Measurements from ENCODE around the gene P2RY11. TPM values are rescaled to one million over a fixed set of nuclear protein-coding genes. Genes with fewer than 3 reads are reported as not detected.
A peak's percentile ranks its signal among the peaks of the same experiment; 100 is the strongest.

The P2RY11 gene, protein sequence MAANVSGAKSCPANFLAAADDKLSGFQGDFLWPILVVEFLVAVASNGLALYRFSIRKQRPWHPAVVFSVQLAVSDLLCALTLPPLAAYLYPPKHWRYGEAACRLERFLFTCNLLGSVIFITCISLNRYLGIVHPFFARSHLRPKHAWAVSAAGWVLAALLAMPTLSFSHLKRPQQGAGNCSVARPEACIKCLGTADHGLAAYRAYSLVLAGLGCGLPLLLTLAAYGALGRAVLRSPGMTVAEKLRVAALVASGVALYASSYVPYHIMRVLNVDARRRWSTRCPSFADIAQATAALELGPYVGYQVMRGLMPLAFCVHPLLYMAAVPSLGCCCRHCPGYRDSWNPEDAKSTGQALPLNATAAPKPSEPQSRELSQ
- 10 to 100 TPM; 36.0 to 43.7 TPM for total RNA-seq

DNA sequence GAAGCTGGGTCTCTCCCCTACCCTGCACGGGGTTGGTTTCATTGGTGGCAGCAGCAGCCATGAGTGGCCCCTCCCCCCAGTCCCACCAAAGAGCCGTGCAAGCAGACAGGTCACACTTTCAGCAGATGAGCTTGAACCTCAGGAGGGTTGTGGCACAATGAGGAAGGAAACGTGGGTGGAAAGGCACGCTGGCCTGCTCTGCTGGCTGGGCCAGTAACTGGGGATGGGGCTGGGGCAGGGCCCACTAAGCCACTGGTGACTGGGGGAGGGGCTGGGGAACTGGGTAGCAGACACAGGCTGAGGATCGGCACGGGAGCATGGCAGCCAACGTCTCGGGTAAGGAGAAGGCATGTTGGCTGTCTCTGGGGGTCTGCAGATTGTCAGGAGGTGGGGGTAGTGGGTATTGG, at the start of gene P2RY11:
P2RY11 (plus strand) TSS at position 289 of the 407 bp plus-strand sequence; CDS start at position 318, 29 bp downstream.
- peak; percentile 56 for ATAC-seq
- Mint-ChIP-seq H3K27ac (peak within 1 kb of the TSS; percentile 98), H3K9me3 (ENCODE audit: low read depth) (no peaks in the 10 kb centered on the region), H3K4me1 (peaks cover 76% of the 10 kb centered on the region), H3K36me3 (peaks cover 60% of the 10 kb centered on the region), H3K27me3 (no peaks in the 10 kb centered on the region), H3K4me3 (peak within 1 kb of the TSS; percentile 87)
- CTCF ChIA-PET = interaction anchor here (0.8 to 7.6 kb wide), 8 partner anchors 9 to 180 kb away, joined by 3 to 147 read pairs (median 6); partner anchors contain the start of gene ANGPTL6
- DNase-seq = peak; percentile 93

DNA sequence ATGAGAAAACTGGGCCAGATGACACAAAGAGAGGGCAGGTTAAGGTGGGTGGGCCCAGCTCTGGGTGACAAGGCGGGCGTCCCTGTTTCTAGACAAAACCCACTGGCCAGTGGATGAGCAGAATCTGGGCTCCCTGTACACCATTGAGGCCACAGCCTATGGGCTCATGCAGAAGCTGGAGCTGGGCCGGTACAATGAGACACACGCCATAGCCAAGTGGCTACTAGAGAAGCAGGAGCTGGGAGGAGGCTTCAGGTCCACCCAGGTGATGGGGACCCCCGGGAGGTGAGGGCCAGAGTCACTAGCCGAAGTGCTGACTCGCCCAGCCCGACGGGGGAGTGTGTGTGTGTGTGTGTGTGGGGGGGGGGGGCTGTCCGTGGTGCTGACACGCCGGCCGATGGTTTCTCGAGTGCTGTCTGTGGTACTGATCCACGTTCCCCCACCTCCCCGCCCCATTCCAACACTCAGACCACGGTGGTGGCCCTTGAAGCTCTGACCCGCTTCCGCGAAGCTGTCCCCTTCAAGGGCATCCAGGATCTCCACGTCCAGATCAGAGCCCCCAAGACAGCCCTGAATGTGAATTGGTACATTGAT, 49.7 kb upstream of the P2RY11 start:
- Mint-ChIP-seq H3K9me3 (ENCODE audit: low read depth) (no peaks in the 10 kb centered on the region), H3K4me1 (no peaks in the 10 kb centered on the region), H3K36me3 (no peaks in the 10 kb centered on the region), H3K27ac (no peak overlapping the region), H3K4me3 (no peak overlapping the region), H3K27me3 (peaks cover 22% of the 10 kb centered on the region)
- ATAC-seq (no peak), DNase-seq (no peak)
- CTCF ChIA-PET = no interaction called here

DNA sequence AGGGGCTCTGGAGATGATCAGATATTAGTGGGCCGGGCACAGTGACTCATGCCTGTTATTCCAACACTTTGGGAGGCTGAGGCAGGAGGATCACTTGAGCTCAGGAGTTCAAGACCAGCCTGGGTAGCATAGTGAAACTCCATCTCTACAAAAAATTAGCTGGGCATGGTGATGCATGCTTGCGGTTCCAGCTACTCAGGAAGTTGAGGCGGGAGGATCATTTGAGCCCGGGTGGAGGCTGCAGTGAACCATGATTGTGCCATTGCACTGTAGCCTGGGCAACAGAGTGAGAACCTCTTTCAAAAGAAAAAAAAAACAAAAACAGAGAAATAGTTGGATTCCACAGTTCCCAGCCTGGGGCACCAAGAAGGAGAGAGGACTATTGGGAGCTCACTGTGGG, 43.3 kb upstream of the P2RY11 start:
- no peaks in the 10 kb centered on the region for H3K36me3 Mint-ChIP-seq
- peaks cover 11% of the 10 kb centered on the region for H3K27me3 Mint-ChIP-seq
- DNase-seq (peak; percentile 56), ATAC-seq (peak; percentile 61)
- H3K9me3 Mint-ChIP-seq (ENCODE audit: low read depth) = no peaks in the 10 kb centered on the region
- no peak overlapping the region for H3K27ac Mint-ChIP-seq
- CTCF ChIA-PET = no interaction called here
- H3K4me3 Mint-ChIP-seq = no peak overlapping the region
- peaks cover 10% of the 10 kb centered on the region for H3K4me1 Mint-ChIP-seq

DNA sequence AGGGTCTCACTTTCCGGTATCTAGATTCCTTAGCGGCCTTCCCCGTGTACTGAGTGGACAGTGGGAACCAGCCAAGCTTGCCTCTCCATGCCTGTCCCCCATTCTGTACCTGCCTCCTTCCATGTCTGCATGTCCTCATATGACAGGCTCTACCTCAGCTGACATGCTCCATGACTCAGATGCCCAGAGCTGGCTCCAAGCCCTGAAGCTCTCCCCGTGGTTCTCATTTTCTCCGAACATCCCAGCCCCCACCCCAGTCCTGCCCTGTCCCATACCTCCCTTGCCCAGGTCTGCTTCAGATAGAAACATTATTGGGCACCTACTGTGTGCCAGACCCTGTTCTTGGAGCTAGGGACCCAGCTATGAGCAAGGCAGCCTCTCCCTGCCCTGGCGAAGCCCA, 42.4 kb upstream of the P2RY11 start:
- H3K27me3 Mint-ChIP-seq = peaks cover 7% of the 10 kb centered on the region
- DNase-seq = no peak
- CTCF ChIA-PET = interaction anchor here (0.8 to 1.3 kb wide), 2 partner anchors 41 to 69 kb away, joined by 3 to 4 read pairs; no protein-coding TSS in a partner anchor
- no peak overlapping the region for H3K4me3 Mint-ChIP-seq
- no peak overlapping the region for H3K27ac Mint-ChIP-seq
- peaks cover 10% of the 10 kb centered on the region for H3K4me1 Mint-ChIP-seq
- no peak for ATAC-seq
- H3K36me3 Mint-ChIP-seq = no peaks in the 10 kb centered on the region
- peaks cover under 1% of the 10 kb centered on the region for H3K9me3 Mint-ChIP-seq (ENCODE audit: low read depth)

DNA sequence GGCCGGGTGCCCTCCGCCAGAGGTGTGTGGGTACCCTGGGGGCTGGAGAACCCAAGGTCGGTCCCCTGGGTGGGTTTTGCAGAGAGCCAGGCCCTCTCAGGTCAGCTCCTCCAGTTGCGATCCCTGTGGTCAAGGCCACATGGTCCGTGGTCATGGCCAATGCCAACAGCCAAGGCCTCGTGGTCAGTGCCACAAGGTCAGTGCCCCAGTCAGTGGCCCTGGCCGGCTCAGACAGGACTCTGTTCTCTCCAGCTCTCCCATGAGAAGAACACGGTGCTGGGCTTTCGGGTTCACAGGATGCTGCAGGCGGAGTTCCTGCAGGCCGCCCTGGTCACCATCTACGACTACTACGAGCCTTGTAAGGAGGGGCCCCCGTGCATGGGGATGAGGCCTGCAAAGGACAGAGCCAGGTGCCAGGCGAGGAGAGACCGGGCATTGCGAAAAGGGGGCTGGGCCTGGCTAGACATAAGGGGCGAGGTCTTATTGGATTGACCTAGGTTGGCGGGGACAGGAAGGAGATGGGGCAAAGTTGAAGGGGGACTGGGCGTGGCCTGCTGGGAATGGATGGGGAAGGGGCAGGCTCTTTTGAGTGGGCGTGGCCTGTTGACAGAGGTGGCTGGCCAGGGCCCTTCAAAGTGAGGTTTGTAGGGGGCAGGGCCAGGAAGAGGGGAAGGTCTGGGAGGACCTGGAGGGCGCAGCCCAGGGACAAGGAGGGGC, 40.6 kb upstream of the P2RY11 start:
- peaks cover 2% of the 10 kb centered on the region for H3K9me3 Mint-ChIP-seq (ENCODE audit: low read depth)
- peaks cover 10% of the 10 kb centered on the region for H3K4me1 Mint-ChIP-seq
- ATAC-seq (no peak), DNase-seq (no peak)
- CTCF ChIA-PET = no interaction called here
- H3K36me3 Mint-ChIP-seq = no peaks in the 10 kb centered on the region
- H3K27ac Mint-ChIP-seq = no peak overlapping the region
- H3K27me3 Mint-ChIP-seq = peaks cover 3% of the 10 kb centered on the region
- no peak overlapping the region for H3K4me3 Mint-ChIP-seq

DNA sequence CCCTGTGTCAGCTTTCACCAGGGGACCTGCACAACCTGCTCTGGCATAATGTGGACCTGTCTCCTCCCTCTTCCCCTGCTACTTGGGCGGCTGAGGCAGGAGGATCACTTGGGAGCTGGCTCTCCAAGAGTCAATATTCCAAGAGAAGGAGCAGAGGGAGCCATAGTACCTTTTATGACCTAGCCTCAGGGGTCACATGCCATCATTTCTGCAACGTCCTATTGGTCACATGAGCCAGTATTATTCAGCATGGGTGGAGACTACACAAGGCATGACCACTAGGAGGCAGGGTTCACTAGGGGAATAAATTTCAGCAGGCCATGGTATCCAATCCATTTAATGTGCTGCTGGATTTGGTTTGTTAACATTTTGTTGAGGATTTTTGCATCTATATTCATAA, 37.3 kb upstream of the P2RY11 start:
- Mint-ChIP-seq H3K27ac (no peak overlapping the region), H3K4me3 (no peak overlapping the region), H3K9me3 (ENCODE audit: low read depth) (peaks cover 2% of the 10 kb centered on the region), H3K4me1 (no peaks in the 10 kb centered on the region), H3K36me3 (no peaks in the 10 kb centered on the region), H3K27me3 (peaks cover 8% of the 10 kb centered on the region)
- peak; percentile 73 for DNase-seq
- ATAC-seq = peak; percentile 81
- CTCF ChIA-PET = interaction anchor here (0.6 to 1.6 kb wide), 4 partner anchors 22 to 238 kb away, joined by 3 to 7 read pairs (median 3); no protein-coding TSS in a partner anchor

DNA sequence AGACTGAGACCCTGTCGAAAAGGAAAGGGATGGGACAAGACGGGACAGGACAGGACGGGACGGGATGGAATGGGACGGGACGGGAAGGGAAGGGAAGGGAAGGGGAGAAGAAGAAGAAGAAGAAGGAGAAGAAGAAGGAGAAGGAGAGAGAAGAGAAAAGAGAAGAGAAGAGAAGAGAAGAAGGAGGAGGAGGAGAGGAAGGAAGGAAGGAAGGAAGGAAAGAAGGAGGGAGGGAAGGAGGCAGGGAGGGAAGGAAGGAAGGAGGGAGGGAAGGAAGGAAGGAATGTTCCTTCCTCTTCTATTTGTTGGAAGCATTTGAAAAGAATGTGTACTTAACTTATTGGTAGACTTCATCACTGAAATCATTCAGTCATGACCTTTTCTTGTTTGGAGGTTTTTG, 35.0 kb upstream of the P2RY11 start:
- Mint-ChIP-seq H3K4me1 (no peaks in the 10 kb centered on the region), H3K36me3 (no peaks in the 10 kb centered on the region), H3K27me3 (peaks cover 11% of the 10 kb centered on the region), H3K27ac (no peak overlapping the region), H3K4me3 (no peak overlapping the region), H3K9me3 (ENCODE audit: low read depth) (peaks cover 2% of the 10 kb centered on the region)
- CTCF ChIA-PET = interaction anchor here (1.0 to 2.2 kb wide), 3 partner anchors 13 to 173 kb away, joined by 3 to 15 read pairs (median 3); partner anchors contain the start of gene P2RY11
- DNase-seq (no peak), ATAC-seq (no peak)

DNA sequence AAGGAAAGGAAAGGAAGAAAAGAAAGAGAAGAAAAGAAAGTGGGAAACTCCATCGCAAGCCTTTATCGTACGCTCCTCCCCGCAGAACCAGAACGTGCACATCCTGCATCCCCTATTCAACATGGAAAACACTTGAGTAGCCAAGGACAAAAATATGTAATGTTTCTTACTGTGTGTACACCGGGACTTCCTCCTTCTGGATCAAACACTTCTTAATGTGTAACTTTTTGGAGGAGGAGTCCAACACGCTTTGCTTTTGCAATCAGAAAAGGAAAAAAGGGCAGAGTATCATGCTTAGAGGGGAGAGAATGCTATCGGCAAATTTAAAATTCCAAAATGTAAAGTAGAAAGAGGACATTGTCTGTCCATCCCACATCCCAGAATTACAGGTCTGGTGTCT, 33.2 kb upstream of the P2RY11 start:
- CTCF ChIA-PET = no interaction called here

DNA sequence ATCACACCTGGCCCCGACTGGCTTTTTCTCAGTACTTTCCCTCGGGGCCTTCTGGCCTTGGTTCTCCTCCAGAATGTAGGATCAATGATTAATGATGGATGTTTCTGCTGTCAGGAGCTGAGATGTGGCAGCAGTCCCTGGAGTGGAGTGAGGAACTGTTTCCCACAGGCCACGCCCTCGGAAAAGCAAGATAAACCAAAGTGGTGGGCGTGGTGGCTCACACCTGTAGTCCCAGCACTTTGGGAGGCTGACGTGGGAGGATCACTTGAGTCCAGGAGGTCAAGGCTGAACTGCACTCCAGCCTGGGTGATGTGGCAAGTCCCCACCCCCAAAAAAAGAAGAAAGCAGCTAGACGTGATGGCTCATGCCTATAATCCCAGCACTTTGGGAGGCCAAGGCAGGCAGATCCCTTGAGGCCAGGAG, 32.5 kb upstream of the P2RY11 start:
- Mint-ChIP-seq H3K36me3 (no peaks in the 10 kb centered on the region), H3K27ac (no peak overlapping the region), H3K4me3 (no peak overlapping the region), H3K9me3 (ENCODE audit: low read depth) (peaks cover 2% of the 10 kb centered on the region), H3K27me3 (peaks cover 11% of the 10 kb centered on the region), H3K4me1 (no peaks in the 10 kb centered on the region)
- CTCF ChIA-PET = no interaction called here
- DNase-seq = no peak
- ATAC-seq = no peak

More for the DNA sequence above, 33.2 kb upstream of the P2RY11 start:
- Mint-ChIP-seq H3K4me3 (no peak overlapping the region), H3K36me3 (no peaks in the 10 kb centered on the region), H3K9me3 (ENCODE audit: low read depth) (peaks cover 2% of the 10 kb centered on the region), H3K27me3 (peaks cover 11% of the 10 kb centered on the region), H3K27ac (no peak overlapping the region), H3K4me1 (no peaks in the 10 kb centered on the region)
- no peak for ATAC-seq
- DNase-seq = no peak

DNA sequence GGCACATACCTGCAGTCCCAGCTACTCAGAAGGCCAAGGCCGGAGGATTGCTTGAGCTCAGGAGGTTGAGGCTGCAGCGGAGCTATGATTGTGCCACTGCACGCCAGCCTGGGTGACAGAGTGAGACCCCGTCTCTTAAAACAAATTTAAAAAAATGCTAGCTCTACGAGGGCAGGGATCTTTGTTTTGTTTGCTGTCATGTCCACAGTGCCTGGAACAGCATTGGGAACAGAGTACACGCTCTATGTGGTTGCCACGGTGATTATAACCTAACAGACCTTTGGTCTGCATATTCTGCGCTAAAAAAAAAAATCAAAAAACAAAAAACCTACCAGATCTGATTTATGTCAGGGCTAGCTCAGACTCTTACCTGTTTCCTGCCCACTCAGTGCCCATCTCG, 27.6 kb upstream of the P2RY11 start:
- CTCF ChIA-PET = interaction anchor here (0.8 to 2.5 kb wide), 7 partner anchors 14 to 153 kb away, joined by 3 to 14 read pairs (median 4); partner anchors contain the start of gene P2RY11
- ATAC-seq (no peak), DNase-seq (no peak)
- Mint-ChIP-seq H3K36me3 (peaks cover 11% of the 10 kb centered on the region), H3K4me3 (no peak overlapping the region), H3K4me1 (peaks cover 14% of the 10 kb centered on the region), H3K27me3 (peaks cover 6% of the 10 kb centered on the region), H3K27ac (no peak overlapping the region), H3K9me3 (ENCODE audit: low read depth) (no peaks in the 10 kb centered on the region)

DNA sequence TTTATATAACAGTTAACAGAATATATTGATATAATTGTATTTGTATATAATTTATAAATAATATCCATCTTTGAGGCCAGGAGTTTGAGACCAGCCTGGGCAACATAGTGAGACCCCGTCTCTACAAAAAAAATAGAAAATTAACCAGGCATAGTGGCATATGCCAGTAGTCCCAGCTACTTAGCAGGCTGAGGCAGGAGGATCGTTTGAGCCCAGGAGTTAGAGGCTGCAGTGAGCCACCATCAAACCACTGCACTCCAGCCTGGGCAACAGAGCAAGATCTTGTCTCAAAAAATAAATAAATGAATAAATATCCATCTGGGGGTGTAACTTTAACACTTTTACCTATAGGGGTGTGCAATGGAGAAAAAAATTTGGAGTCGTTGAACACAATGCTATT, 26.7 kb upstream of the P2RY11 start:
- Mint-ChIP-seq H3K27ac (no peak overlapping the region), H3K9me3 (ENCODE audit: low read depth) (no peaks in the 10 kb centered on the region), H3K4me3 (no peak overlapping the region), H3K27me3 (peaks cover 3% of the 10 kb centered on the region), H3K36me3 (peaks cover 20% of the 10 kb centered on the region), H3K4me1 (peaks cover 23% of the 10 kb centered on the region)
- CTCF ChIA-PET = interaction anchor here (0.8 to 2.5 kb wide), 5 partner anchors 13 to 154 kb away, joined by 3 to 14 read pairs (median 4); partner anchors contain the start of gene P2RY11
- DNase-seq (no peak), ATAC-seq (no peak)

DNA sequence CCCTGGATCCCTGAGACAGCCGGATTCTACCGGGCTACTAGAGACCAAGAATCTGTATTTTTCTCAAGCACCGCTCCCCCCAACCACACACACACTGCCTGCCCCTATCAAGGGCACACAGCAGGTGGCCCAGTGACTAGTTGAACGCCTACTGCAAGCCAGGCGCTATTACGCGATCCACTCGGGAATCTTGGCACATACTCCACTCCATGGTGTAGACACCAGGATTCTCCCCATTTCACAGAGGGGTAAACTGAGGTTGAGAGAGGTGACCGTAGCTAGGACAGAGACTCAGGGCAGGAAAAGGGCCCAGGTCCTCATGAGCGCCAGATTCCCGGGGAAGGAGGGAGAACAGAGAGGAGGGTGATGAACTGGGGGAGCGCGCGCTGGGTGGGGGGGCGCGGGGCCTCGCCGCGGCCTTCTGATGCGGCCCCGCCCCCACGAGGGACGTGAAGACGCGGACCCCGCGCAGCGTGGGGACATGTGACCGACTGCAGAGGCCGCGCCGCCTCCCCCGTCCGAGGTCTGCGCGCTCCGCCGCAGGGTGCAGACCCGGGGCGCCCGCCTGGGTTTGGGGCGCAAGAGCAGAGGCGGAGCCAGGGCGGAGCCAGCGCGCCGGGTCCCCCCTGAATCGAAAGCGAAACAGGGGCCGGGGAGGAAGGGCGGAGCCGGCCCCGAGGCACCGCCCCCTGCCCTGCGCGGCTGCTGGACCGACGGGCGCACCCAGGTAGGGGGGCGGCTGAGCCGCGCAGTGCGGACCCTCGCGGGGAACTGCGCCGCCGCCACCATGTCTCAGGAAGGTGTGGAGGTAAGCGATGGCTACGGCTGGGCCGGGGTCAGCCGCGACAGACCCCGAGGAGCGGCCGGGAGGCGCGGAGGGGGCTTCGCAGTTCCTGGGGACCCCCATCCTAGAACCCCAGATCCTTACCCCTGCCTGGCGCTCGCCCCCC, 25.6 kb upstream of the P2RY11 start, which contains the start of gene SHFL:
SHFL (plus strand) TSS at position 677 of the 950 bp plus-strand sequence; CDS start at position 788, 111 bp downstream.
- CTCF ChIA-PET = interaction anchor here (2.4 kb wide), 1 partner anchor 12 kb away, joined by 12 read pairs; no protein-coding TSS in a partner anchor
- peaks cover 27% of the 10 kb centered on the region for H3K36me3 Mint-ChIP-seq
- DNase-seq = peak; percentile 92
- H3K27ac Mint-ChIP-seq = peak within 1 kb of the TSS; percentile 84
- ATAC-seq = peak; percentile 98
- no peaks in the 10 kb centered on the region for H3K27me3 Mint-ChIP-seq
- H3K4me1 Mint-ChIP-seq = peaks cover 30% of the 10 kb centered on the region
- peak within 1 kb of the TSS; percentile 79 for H3K4me3 Mint-ChIP-seq
- no peaks in the 10 kb centered on the region for H3K9me3 Mint-ChIP-seq (ENCODE audit: low read depth)

All from activated CD8-positive, alpha-beta memory T cell treated with anti-CD3 and anti-CD28 coated beads, Interleukin-2, amount 10 ng/mL, durations not matched to agents 7 days and 5 days (primary cell).